C4-2B (cell line): ENCODE results near the gene CLEC11A.
A peak's percentile ranks its signal among the peaks of the same experiment; 100 is the strongest.

Experiments used
- H3K27ac ChIP-seq: fragments of 450-650 bp; 2 replicates; pipeline ENCODE4 v1.5.1; 2017
- CTCF ChIP-seq: fragments of 450-650 bp; conservative IDR thresholded peaks from 2 replicates; pipeline ENCODE4 v1.5.1; 2017; ENCODE audit warnings: mild to moderate bottlenecking
- ZFX ChIP-seq: fragments of 450-650 bp; IDR thresholded peaks from 2 replicates; pipeline ENCODE4 v1.6.1; 2017

Gene CLEC11A

GRCh38 chr19:50725218-50725910 is 2.2 kb downstream of the CLEC11A start:
- peak overlapping the region; percentile 82 for H3K27ac ChIP-seq
- TF ChIP-seq CTCF (no peak), ZFX (peak; percentile 67; the same call in 1 of the 2 replicates)

GRCh38 chr19:50725911-50726230 is 2.7 kb downstream of the CLEC11A start:
- TF ChIP-seq ZFX (no peak), CTCF (no peak)
- H3K27ac ChIP-seq: peak overlapping the region; percentile 82

GRCh38 chr19:50728084-50728737 is 5.0 kb downstream of the CLEC11A start:
- TF ChIP-seq CTCF: no peak
- TF ChIP-seq ZFX: no peak
- no peak overlapping the region for H3K27ac ChIP-seq

GRCh38 chr19:50729894-50730293 is 6.7 kb downstream of the CLEC11A start:
- no peak overlapping the region for H3K27ac ChIP-seq
- TF ChIP-seq CTCF (no peak), ZFX (no peak)

- no peak for TF ChIP-seq ZFX
- TF ChIP-seq CTCF: no peak
- H3K27ac ChIP-seq: no peak overlapping the region
Observed at GRCh38 chr19:50735869-50736268, 12.7 kb downstream of the CLEC11A start.

GRCh38 chr19:50736338-50736737 is 13.2 kb downstream of the CLEC11A start:
- TF ChIP-seq ZFX (no peak), CTCF (no peak)
- no peak overlapping the region for H3K27ac ChIP-seq

GRCh38 chr19:50739132-50739913 is 16.2 kb downstream of the CLEC11A start:
- TF ChIP-seq ZFX (no peak), CTCF (no peak)
- H3K27ac ChIP-seq: no peak overlapping the region
